ENCODE data around the gene LCLAT1.

LCLAT1 gene

DNA sequence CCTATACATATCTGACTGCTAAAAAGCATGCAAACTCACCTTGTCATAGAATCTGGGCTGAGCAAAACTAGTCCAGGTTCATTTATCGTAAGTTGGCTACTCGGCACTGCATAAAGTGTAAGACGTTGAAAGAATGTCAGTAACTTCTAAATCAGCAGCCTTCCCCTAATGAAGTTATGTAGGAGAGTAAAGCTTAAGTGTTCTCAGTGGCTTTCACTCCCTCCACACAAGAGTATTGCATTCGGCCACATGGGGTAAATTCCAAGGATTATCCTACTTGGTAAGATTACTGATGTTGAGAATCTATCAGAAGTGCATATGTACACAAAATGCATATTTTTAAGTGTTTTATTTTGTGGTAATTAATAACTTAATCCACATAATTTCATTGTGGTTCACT lies 130.1 kb downstream of the LCLAT1 start:
- TF ChIP-seq, protein P1, sequence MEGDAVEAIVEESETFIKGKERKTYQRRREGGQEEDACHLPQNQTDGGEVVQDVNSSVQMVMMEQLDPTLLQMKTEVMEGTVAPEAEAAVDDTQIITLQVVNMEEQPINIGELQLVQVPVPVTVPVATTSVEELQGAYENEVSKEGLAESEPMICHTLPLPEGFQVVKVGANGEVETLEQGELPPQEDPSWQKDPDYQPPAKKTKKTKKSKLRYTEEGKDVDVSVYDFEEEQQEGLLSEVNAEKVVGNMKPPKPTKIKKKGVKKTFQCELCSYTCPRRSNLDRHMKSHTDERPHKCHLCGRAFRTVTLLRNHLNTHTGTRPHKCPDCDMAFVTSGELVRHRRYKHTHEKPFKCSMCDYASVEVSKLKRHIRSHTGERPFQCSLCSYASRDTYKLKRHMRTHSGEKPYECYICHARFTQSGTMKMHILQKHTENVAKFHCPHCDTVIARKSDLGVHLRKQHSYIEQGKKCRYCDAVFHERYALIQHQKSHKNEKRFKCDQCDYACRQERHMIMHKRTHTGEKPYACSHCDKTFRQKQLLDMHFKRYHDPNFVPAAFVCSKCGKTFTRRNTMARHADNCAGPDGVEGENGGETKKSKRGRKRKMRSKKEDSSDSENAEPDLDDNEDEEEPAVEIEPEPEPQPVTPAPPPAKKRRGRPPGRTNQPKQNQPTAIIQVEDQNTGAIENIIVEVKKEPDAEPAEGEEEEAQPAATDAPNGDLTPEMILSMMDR (conservative IDR thresholded peaks at IDR 0.05) = no peak
- H3K27ac ChIP-seq = no peak overlapping the region

- H3K27ac ChIP-seq = no peak overlapping the region
- TF ChIP-seq, protein P1 (conservative IDR thresholded peaks at IDR 0.05) = no peak
These were observed 133.3 kb downstream of the LCLAT1 start for GRCh38 chr2:30580391-30580790.

DNA sequence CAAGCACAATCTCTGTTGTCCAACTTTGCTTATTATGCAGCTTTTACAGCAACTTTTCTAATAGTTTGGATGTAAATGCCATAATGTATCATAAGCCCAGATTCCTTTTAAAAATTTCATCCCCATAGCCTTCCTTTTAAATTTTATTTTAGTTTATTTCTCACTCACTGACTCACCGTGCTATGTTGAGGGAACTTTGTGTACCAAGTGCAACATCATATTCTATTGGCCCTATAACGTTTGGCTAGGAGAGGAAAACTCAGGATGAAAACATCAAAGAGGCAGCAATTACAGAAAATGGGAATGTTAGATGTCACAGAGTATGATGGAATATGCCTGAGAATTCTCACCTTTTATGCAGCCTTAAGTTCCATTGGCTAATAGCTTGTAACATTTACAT lies 135.5 kb downstream of the LCLAT1 start:
- no peak overlapping the region for H3K27ac ChIP-seq
- TF ChIP-seq, protein P1 (conservative IDR thresholded peaks at IDR 0.05) = no peak

- TF ChIP-seq, protein P1 (conservative IDR thresholded peaks at IDR 0.05) = no peak
- H3K27ac ChIP-seq = no peak overlapping the region
These were observed 136.2 kb downstream of the LCLAT1 start for GRCh38 chr2:30583204-30583749.

DNA sequence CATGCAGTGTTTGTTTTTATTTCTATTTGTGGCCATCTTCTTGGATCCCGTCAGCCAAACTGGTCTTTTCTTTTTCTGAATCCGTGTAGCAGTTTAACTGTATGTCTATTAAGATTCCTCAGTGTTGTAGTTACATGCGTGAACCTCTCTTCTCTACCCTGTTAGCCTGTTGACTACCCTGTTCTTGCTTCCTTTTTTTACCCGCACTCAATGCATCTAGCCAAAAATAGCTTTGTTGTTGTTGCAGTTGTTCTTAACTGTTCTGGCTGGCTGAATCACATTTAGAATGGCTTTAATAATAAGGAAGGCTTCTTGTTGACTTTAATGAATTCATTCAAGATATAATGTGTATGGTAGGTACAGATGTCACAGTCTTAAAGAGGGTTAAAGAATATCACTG lies 137.1 kb downstream of the LCLAT1 start:
- TF ChIP-seq, protein P1 (conservative IDR thresholded peaks at IDR 0.05) = no peak
- H3K27ac ChIP-seq = no peak overlapping the region

DNA sequence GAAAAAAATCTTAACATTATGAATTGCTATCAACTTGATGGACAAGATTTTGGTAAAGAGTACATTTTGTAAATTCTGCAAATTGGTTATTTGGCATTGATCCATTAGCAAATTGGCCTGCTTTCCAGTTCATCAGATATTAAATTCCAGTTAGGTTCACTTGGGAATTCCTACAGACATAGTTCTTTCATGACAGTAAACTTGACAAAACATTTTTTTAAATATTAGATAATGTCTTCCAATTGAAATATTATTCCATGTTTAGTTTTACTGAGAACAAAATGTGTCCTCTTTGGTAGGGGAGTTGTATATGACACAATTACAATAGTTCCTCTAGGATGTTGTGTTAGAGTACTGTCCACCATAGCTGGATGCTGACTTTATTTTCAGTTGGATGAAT lies 141.9 kb downstream of the LCLAT1 start:
- no peak overlapping the region for H3K27ac ChIP-seq
- TF ChIP-seq, protein P1 (conservative IDR thresholded peaks at IDR 0.05) = no peak

DNA sequence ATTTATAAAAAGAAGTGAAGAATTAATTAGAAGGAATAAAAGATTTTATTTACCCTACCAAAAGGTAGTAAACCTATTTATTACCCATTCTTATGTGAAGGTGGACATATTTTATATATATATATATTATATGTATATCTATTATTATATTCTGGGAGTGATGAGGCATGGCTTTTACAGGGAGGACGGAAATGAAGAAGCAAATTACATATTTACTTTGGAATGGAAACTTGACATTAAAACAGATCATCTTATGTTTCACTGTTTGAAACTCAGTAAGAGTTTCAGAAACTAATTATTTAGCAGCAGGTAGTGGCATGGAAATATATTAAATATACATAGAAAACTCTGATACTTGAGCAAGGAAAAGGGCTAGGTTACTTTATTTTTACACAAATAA lies 143.4 kb downstream of the LCLAT1 start:
- H3K27ac ChIP-seq = no peak overlapping the region
- TF ChIP-seq, protein P1 (conservative IDR thresholded peaks at IDR 0.05) = no peak
